Sciatic nerve (tissue), 2 donors: Measurements from ENCODE around the gene RHBDF1. TPM values are rescaled to one million over a fixed set of nuclear protein-coding genes. Genes with fewer than 3 reads are reported as not detected.
"Not testable (repeated sequence)": the region's sequence is repeated elsewhere in the genome, so short reads cannot be mapped to it uniquely, and the experiment has no call there.

Experiments
- ATAC-seq: fragments of 200-7000 bp; cut with Tn5 transposase; one replicate; pipeline ENCODE4 v1.9.1; 2020; ENCODE audit warnings: mild to moderate bottlenecking, moderate library complexity
- DNase-seq: peaks from one replicate; pipeline ENCODE4 v3.0.0-alpha.2; 2020; ENCODE audit warnings: low spot score
- intact Hi-C: fragments of 100-400 bp; cut with DNase I; formaldehyde crosslinking; loops from one replicate; pipeline ENCODE4 v1.14.2; 2022
- total RNA-seq: library from RNA; stranded (reverse); fragmentation: NEBNext Ultra II Directional; extraction: Animal tissue kit (Norgen Biotek cat#: 25700); gene quantifications from one replicate; pipeline ENCODE4 v1.2.1, GENCODE V29; 2021
- donor health status: DM: no; HTN: no; CAD: no.
- donor health status: DM: no; HTN: no; CAD: no.

The RHBDF1 gene
- total RNA-seq, 1 donor from 2014 or later, result 116 TPM

DNA sequence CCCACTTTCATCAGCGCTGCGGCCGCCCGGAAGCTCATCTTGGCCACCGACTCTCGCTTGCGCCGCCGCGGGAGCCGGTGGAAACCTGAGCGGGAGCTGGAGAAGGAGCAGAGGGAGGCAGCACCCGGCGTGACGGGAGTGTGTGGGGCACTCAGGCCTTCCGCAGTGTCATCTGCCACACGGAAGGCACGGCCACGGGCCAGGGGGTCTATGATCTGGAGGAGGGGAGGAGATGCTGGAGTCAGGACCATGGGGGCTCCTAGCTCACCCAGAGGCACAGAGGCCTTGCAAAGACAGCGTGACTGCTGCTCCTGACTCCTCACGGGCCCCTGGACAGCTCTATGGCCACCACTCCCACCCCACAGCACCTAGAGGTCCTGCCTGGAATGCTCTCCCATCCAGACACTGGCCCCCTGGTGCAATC is 9.5 kb downstream of the RHBDF1 start:
- ATAC-seq (no peak), DNase-seq (peak; percentile 57)
- intact Hi-C loops, result no loop called here

GRCh38 chr16:62283-62967 is 10.0 kb downstream of the RHBDF1 start:
- DNase-seq, result no peak
- intact Hi-C loops, result no loop called here
- no peak for ATAC-seq

- peak; percentile 56 for DNase-seq
- ATAC-seq, result no peak
- intact Hi-C loops, result no loop called here
Measured at GRCh38 chr16:61879-62281, 10.6 kb downstream of the RHBDF1 start.

- intact Hi-C loops, result no loop called here
- no peak for ATAC-seq
- peak; percentile 59 for DNase-seq
Measured at GRCh38 chr16:60929-61878, 11.2 kb downstream of the RHBDF1 start.

GRCh38 chr16:60166-60565 is 12.3 kb downstream of the RHBDF1 start:
- intact Hi-C loops, result no loop called here
- no peak for DNase-seq
- ATAC-seq, result no peak

GRCh38 chr16:59440-60059 is 12.9 kb downstream of the RHBDF1 start:
- no peak for DNase-seq
- intact Hi-C loops, result no loop called here
- no peak for ATAC-seq

- ATAC-seq (no peak), DNase-seq (no peak)
- intact Hi-C loops, result no loop called here
Measured at GRCh38 chr16:58491-59439, 13.7 kb downstream of the RHBDF1 start.

GRCh38 chr16:57711-58110 is 14.7 kb downstream of the RHBDF1 start:
- no peak for ATAC-seq
- DNase-seq, result no peak
- intact Hi-C loops, result no loop called here

DNA sequence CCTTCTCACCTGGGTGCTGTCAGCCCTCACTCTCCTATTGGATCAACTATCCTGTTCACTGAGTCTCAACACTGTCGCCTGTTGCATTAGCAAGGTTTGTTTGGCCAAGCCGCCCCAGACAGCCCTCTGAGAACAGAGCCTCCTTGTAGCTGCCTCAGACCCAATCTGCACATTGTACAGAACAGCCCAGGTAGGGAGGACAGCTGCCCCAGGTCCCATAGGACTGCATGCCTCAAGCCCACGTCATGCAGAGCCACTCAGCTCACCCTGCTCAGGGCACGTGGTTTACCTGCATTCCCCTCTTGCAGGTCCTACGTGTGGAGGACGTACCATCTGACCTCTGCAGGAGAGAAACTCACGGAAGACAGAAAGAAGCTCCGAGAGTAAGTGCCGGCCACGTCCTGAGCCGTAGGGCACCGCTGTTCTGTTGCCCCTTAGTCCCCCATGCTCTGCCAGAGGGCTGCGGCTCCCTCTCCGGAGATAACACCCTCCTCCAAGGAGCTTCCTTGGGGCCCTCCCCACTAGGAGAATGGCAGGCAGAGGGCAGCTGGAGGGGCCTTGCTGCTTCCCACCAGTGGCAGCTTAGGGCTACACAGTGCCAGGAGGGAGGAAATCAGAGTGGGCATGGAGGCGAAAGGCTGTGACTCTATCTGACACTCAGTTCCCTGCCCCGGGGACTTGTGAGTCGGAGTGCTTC is 16.1 kb downstream of the RHBDF1 start:
- DNase-seq (no peak), ATAC-seq (no peak)
- intact Hi-C loops, result no loop called here

DNA sequence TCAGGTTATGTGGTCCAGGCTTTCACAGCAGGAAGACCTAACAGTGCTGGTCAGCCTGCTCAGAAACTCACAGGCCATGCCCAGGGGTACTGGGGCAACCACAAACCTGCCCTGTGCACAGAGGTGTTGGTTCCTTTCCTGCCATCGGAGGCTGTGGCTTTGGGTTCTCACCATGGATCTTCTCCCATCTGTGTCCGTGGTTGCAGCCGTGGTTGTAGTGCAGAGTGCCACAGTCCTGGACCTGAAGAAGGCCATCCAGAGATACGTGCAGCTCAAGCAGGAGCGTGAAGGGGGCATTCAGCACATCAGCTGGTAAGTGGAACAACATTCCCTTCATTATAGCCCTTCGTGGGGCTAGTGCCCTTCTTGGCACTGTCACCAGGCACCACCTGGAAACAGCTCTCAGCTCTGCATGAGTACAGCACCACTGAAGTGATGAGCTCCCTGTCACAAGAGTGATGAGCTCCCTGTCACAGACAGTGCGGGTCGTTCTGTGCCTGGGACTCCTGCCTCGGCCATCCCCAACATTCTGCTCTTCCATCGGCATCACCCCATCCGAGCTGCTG is 16.8 kb downstream of the RHBDF1 start:
- intact Hi-C loops, result no loop called here
- DNase-seq (no peak), ATAC-seq (no peak)

GRCh38 chr16:54237-54581 is 18.2 kb downstream of the RHBDF1 start:
- DNase-seq, result no peak
- ATAC-seq, result no peak
- intact Hi-C loops, result no loop called here

- ATAC-seq (peak; percentile 99), DNase-seq (peak; percentile 99)
- intact Hi-C loops, result no loop called here
Measured at GRCh38 chr16:53346-54236, 18.8 kb downstream of the RHBDF1 start, which contains the start of the genes POLR3K and SNRNP25. Gene POLR3K (minus strand): TSS chr16:53608. CDS start chr16:53586, 22 bp downstream. Gene SNRNP25 (plus strand): TSS chr16:53828. CDS start chr16:54017, 189 bp downstream.

- intact Hi-C loops, result no loop called here
- DNase-seq, result no peak
Measured at GRCh38 chr16:50769-51591, 21.5 kb downstream of the RHBDF1 start.

GRCh38 chr16:47234-47633 is 25.2 kb downstream of the RHBDF1 start:
- intact Hi-C loops, result no loop called here
- ATAC-seq (no peak), DNase-seq (no peak)

More at GRCh38 chr16:50769-51591, 21.5 kb downstream of the RHBDF1 start:
- no peak for ATAC-seq

DNA sequence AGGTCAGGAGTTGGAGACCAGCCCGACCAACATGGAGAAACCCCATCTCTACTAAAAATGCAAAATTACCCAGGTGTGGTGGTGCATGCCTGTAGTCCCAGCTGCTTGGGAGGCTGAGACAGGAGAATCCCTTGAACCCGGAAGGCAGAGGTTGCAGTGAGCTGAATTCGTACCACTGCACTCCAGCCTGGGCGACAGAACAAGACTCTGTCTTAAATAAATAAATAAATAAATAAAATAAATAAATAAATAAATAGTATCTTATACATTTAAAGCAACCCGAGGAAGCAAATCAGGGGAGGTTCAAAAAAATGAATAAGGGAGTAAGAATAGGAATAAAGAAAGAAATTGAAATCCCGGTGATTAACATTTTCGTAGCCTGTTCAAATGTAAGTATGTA is 25.9 kb downstream of the RHBDF1 start:
- DNase-seq, intact Hi-C loops, ATAC-seq: not testable (repeated sequence)

DNA sequence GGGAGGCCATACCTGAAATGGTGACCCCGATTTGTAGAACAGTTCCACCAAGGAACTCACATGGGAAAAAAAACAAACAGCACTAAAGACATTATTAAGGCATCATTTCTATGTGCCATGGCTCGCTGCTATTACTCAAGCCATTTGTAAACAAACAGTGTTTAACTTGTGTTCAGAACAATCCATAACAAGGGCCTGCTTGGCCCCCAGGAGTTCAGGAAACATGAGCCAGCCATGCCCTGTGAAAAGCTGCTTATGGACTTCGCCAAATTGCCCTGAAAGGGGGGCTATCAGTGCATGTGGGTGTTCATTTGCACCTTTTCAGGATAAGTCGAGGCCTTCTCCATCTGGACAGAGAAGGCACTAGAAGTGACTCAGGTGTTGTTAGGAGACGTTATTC is 27.0 kb downstream of the RHBDF1 start:
- intact Hi-C loops, result no loop called here
- DNase-seq, result no peak
- ATAC-seq, result no peak
